ENCODE results near the gene HDLBP.

DNA sequence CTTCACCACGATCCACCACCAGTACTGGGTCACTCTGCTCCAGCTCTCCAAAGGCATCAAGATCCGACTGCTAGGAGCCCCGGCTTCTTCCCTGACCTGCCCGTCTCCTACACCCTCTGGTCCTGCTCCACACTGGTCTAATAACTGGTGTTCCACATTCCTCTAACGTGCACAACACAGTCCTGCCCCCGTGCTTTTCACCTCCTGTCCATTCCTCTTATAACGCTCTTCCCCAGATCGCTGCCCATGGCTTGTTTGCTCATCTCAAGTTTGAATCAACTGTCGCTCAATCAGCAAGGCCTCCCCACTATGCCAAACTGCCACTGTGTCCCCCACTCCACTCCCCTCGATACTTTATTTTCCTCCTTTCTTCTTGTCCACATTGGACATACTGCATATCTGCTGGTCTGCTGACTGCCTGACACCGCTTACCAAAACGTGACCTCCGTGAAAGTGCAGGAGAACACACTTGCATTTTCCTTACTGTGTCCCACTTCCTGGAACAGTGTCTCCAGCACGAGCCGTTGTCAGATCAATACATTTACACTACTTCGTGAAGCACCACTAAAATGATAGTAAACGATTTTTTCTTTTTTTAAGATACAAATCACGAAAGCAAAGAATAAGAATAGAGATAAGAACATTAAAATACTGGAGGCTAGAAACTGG is 6.5 kb downstream of the HDLBP start:
- TF ChIP-seq, protein P1, sequence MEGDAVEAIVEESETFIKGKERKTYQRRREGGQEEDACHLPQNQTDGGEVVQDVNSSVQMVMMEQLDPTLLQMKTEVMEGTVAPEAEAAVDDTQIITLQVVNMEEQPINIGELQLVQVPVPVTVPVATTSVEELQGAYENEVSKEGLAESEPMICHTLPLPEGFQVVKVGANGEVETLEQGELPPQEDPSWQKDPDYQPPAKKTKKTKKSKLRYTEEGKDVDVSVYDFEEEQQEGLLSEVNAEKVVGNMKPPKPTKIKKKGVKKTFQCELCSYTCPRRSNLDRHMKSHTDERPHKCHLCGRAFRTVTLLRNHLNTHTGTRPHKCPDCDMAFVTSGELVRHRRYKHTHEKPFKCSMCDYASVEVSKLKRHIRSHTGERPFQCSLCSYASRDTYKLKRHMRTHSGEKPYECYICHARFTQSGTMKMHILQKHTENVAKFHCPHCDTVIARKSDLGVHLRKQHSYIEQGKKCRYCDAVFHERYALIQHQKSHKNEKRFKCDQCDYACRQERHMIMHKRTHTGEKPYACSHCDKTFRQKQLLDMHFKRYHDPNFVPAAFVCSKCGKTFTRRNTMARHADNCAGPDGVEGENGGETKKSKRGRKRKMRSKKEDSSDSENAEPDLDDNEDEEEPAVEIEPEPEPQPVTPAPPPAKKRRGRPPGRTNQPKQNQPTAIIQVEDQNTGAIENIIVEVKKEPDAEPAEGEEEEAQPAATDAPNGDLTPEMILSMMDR (IDR thresholded peaks at IDR 0.05 in 4 of 5, conservative IDR thresholded peaks at IDR 0.05 in 1 of 5) = no peak
- no peak for TF ChIP-seq POLR2A (IDR thresholded peaks at IDR 0.05)

Measured in gastrocnemius medialis (tissue), 4 donors.